Left kidney (tissue), 2 donors: ENCODE measurements around the gene MTHFD1L. TPM values are rescaled to one million over a fixed set of nuclear protein-coding genes. Genes with fewer than 3 reads are reported as not detected.
"Not testable (repeated sequence)": the region's sequence is repeated elsewhere in the genome, so short reads cannot be mapped to it uniquely, and the experiment has no call there.

Experiments
- DNase-seq: peaks from one replicate; pipeline ENCODE4 v3.0.0-alpha.2; 2013
- polyA plus RNA-seq: library from polyadenylated mRNA; unstranded; fragments of 120-200 nt; gene quantifications from one replicate; pipeline ENCODE4 v1.2.1, GENCODE V29; 2013; ENCODE audit not compliant: insufficient read length

MTHFD1L gene
- polyA plus RNA-seq, 1 donor: 15.2 TPM

GRCh38 chr6:151067684-151068596, 202.4 kb downstream of the MTHFD1L start:
- DNase-seq: peak; percentile 67

- DNase-seq: no peak
These were observed 203.3 kb downstream of the MTHFD1L start for GRCh38 chr6:151068761-151069312.

- DNase-seq: no peak
These were observed 204.1 kb downstream of the MTHFD1L start for GRCh38 chr6:151069641-151070040.

DNA sequence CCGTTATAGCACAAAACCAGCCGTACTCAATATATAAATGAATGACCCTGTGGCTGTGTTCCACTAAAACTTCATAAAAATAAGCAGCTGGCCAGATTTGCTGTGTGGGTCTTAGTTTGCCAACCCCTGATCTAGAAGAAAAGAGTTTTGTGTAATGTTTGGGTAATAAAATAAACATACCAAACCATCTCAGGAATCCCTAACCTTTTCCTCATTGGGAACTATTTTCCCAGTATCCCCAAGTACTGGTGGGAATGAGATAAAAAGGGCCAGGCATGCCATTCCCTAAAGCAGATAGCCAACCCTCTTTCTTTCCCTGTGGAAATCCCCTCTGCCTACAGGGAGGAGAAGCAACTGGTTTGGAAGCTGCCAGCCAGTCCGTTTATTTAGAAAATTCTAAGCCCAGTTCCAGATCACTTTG, 205.1 kb downstream of the MTHFD1L start:
- no peak for DNase-seq

- DNase-seq: no peak
These were observed 205.8 kb downstream of the MTHFD1L start for GRCh38 chr6:151071295-151071694.

DNA sequence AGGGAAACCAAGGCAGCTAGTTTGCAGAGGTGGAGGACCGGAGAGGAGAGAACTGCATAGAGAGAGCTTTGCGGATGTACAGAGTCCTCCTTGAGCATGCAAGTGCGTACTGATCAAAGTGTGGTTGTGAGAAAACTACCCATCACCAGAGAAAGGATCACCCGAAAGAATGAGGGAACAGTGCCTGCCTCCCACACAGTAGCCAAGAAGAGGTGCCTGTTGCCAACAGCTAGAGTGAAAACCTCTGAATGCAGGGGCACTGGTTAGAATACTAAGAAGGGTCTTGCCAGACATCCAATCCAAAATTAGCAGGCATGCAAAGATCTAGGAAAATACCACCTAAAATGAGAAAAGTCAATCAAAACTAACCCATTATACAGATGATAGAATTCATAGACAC, 207.6 kb downstream of the MTHFD1L start:
- DNase-seq: no peak

DNA sequence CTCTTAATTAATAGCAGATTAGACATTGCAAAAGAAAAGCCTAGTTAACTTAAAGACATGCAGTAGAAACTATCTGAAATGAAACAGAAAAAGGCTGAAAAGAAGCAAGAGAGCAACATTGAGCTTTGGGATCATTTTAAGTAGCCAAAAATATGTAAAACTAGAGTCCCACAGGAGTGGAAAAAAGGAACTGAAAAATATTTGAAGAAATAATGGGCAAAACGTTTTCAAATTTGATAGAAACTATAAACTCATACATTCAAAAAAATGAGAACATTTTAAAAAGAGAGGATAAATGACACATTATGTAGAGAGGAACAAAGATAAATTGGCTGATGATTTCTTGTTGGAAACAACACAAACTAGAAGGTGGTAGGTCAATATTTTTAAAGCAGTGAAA, 208.2 kb downstream of the MTHFD1L start:
- no peak for DNase-seq

DNA sequence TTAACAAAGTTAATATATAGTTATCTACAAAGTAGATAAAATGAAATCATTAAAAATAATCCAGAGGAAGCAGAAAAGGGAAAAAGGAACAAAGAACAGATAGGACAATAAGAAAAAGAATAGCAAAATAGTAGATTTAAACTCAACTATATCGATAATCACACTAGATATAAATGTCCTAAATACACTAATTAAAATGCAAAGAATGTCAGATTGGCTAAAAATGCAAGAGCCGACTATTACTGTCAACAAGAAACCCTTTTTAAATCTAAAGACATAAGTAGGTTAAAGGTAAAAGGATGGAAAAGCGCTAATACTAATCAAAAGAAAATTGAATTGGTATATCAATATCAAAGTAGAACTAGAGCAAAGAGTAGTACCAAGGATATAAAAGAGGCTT, 209.5 kb downstream of the MTHFD1L start:
- DNase-seq: no peak

GRCh38 chr6:151075527-151075926, 210.0 kb downstream of the MTHFD1L start:
- no peak for DNase-seq

- DNase-seq: no peak
These were observed 210.5 kb downstream of the MTHFD1L start for GRCh38 chr6:151075930-151076555.

- no peak for DNase-seq
These were observed 213.2 kb downstream of the MTHFD1L start for GRCh38 chr6:151078655-151079054.

GRCh38 chr6:151081656-151082055, 216.2 kb downstream of the MTHFD1L start:
- no peak for DNase-seq

GRCh38 chr6:151082079-151082478, 216.6 kb downstream of the MTHFD1L start:
- DNase-seq: no peak

- DNase-seq: no peak
These were observed 218.8 kb downstream of the MTHFD1L start for GRCh38 chr6:151084275-151084674.

- not testable (repeated sequence) for DNase-seq
These were observed 221.6 kb downstream of the MTHFD1L start for GRCh38 chr6:151087055-151087454.

- no peak for DNase-seq
These were observed 222.5 kb downstream of the MTHFD1L start for GRCh38 chr6:151087861-151088598.

DNA sequence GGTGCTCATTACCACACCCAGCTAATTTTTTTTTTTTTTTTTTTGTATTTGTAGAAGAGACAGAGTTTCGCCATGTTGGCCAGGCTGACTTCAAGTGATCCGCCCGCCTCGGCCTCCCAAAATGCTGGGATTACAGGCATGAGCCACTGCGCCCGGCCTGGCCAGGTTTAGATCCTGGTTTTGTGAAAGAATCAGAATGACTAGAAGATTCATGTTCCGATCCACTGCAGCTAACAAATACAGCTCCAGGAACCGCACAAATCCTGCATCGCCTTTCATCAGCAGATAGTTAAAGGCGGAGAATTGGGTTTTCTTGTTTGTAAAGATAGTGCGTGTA, 223.1 kb downstream of the MTHFD1L start:
- DNase-seq: no peak

DNA sequence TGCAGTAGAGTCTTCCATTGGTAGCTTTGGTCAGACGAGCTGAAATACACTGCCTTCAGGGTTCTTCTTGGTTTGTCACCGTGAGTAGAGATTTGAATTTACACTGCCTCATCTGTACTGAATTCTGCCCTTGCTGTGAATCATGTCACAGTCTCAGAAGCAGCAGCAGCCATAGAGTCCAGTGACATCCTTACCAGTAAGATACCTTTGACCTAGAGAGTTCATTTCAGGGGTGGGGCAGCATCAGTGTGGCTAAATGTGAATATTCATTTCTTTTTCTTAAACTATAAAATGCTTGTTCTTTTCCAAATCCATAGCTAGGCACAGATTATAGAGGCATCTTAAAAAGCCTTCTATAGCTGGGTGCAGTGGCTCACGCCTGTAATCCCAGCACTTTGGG, 223.5 kb downstream of the MTHFD1L start:
- DNase-seq: no peak

DNA sequence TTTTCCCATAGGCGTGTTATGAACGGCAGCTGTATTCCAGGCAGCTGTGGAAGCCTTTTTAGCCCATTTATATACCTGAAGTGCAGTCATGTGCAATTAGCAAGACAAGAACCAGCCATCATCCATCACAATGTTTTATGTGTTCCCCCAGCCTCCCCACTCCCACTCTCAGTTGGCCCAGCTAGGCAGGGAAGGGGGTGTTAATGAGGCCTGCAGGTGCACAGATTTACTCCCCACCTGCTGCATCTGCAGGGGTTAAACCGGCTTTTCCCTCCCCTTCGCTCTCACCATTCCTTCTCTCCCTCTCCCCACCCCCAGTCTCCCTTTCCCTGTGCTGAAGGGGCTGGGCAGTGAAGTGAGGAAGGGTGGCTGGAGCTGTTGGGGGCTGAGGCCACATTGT, 224.5 kb downstream of the MTHFD1L start:
- DNase-seq: peak; percentile 68

DNA sequence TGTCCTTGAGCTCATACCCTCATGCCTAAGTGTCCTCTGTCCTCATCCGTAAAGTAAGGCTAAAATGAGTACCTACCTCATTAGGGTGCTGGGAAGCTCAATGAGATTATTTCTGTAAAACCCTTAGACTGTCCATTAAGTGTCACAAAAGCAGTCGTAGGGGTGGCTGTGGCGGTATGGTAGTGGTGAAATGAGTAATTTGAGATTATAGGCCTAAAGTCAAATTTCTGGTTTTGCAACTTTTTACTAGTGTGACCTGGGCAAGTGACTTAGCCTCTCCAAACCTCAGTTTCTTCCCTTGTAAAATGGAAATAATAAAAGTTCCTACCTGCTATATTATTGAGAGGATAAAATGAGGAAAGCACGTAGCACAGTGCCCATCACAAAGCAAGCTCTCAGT, 226.1 kb downstream of the MTHFD1L start:
- no peak for DNase-seq

DNA sequence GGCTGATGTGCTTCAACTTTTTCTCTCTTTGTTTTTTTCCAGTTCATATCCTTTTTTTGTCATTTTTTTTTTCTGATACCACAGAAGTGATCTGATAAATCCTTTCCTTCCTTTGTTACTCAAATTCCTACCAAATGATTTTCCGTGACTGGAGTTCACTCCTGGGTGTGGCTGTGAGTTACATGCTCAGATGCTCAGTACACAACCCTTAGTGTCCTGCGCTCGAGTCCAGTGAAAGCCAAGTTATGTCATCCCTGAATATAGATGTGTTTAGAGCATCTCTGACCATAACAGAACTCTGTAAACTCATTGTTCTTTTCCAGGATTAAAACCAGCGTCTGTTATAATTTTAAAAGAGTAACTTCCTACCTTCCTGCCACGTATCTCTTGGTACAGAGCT, 227.1 kb downstream of the MTHFD1L start:
- DNase-seq: no peak

- DNase-seq: no peak
These were observed 228.2 kb downstream of the MTHFD1L start for GRCh38 chr6:151093706-151094105.
